ENCODE results near the gene ENAH. TPM values are rescaled to one million over a fixed set of nuclear protein-coding genes. Genes with fewer than 3 reads are reported as not detected.

ENAH gene
- total RNA-seq, 6 experiments from 2014 or later, result 9.0 to 33.2 (median 20.8) TPM

- WGBS (ENCODE audit: insufficient coverage, low coverage, low lambda C conversion rate, missing lambda C conversion rate), result 72% methylated on average over 20 of the region's 23 CpGs
- ATAC-seq, result no peak
- Histone ChIP-seq H3K4me1 (no peaks in the 10 kb centered on the region), H3K27ac (no peak overlapping the region), H3K36me3 (no peaks in the 10 kb centered on the region), H3K27me3 (no peaks in the 10 kb centered on the region), H3K9me3 (no peaks in the 10 kb centered on the region), H3K4me3 (no peak overlapping the region)
- TF ChIP-seq POLR2A (IDR thresholded peaks at IDR 0.05), result no peak
- TF ChIP-seq, protein P1, sequence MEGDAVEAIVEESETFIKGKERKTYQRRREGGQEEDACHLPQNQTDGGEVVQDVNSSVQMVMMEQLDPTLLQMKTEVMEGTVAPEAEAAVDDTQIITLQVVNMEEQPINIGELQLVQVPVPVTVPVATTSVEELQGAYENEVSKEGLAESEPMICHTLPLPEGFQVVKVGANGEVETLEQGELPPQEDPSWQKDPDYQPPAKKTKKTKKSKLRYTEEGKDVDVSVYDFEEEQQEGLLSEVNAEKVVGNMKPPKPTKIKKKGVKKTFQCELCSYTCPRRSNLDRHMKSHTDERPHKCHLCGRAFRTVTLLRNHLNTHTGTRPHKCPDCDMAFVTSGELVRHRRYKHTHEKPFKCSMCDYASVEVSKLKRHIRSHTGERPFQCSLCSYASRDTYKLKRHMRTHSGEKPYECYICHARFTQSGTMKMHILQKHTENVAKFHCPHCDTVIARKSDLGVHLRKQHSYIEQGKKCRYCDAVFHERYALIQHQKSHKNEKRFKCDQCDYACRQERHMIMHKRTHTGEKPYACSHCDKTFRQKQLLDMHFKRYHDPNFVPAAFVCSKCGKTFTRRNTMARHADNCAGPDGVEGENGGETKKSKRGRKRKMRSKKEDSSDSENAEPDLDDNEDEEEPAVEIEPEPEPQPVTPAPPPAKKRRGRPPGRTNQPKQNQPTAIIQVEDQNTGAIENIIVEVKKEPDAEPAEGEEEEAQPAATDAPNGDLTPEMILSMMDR (IDR thresholded peaks at IDR 0.05), result no peak
- intact Hi-C loops (cut with DNase I), result no loop called here
- no peak for DNase-seq
Observed at GRCh38 chr1:225483818-225484656, 168.9 kb downstream of the ENAH start.

- 62% methylated on average over 10 of the region's 10 CpGs for WGBS (ENCODE audit: insufficient coverage, low coverage, low lambda C conversion rate, missing lambda C conversion rate)
- Histone ChIP-seq H3K9me3 (no peaks in the 10 kb centered on the region), H3K4me1 (no peaks in the 10 kb centered on the region), H3K4me3 (no peak overlapping the region), H3K36me3 (no peaks in the 10 kb centered on the region), H3K27me3 (no peaks in the 10 kb centered on the region), H3K27ac (no peak overlapping the region)
- TF ChIP-seq POLR2A (IDR thresholded peaks at IDR 0.05), result no peak
- TF ChIP-seq, protein P1 (IDR thresholded peaks at IDR 0.05), result no peak
- DNase-seq (no peak), ATAC-seq (no peak)
- intact Hi-C loops (cut with DNase I), result no loop called here
Observed at GRCh38 chr1:225482421-225482950, 170.4 kb downstream of the ENAH start.

- H3K9me3 ChIP-seq, result no peaks in the 10 kb centered on the region
- ATAC-seq (no peak), DNase-seq (no peak)
- intact Hi-C loops (cut with DNase I), result no loop called here
- no peak overlapping the region for H3K27ac ChIP-seq
- H3K4me3 ChIP-seq, result no peak overlapping the region
- H3K36me3 ChIP-seq, result no peaks in the 10 kb centered on the region
- TF ChIP-seq, protein P1 (IDR thresholded peaks at IDR 0.05), result no peak
- H3K27me3 ChIP-seq, result no peaks in the 10 kb centered on the region
- no peaks in the 10 kb centered on the region for H3K4me1 ChIP-seq
- WGBS (ENCODE audit: insufficient coverage, low coverage, low lambda C conversion rate, missing lambda C conversion rate), result 37% methylated on average over 6 of the region's 6 CpGs
Observed at GRCh38 chr1:225481738-225482137, 171.2 kb downstream of the ENAH start.

DNA sequence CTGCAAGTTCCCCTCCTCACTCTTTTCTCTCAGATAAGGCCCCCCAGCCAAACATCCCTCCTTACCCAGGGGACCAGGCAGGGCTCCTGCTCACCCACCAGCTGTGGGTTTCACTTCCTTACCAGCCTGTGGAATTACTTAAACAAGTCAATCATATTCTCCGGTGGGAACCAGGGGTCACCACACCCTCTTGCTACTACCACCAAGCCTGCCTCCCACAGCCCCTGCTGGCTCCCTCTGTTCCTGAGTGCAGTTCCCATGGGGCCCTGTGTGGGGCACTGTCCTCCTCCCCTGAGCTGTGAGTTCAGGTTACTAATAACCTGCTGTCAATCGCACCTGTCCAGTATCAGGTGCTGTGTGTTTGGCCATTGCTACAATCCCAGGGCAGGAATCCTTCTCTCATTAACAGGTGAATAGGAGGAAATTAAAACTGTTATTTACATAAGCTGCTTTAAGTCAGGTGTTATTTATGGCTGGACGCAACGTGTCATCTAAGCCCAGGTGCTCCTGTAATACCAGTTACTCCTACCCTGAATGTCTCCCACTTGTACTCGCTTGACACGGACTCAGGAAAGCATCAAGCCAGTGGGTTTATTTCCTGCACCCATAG is 172.0 kb downstream of the ENAH start:
- no peaks in the 10 kb centered on the region for H3K36me3 ChIP-seq
- no peaks in the 10 kb centered on the region for H3K4me1 ChIP-seq
- intact Hi-C loops (cut with DNase I), result no loop called here
- 54% methylated on average over 3 of the region's 6 CpGs for WGBS (ENCODE audit: insufficient coverage, low coverage, low lambda C conversion rate, missing lambda C conversion rate)
- H3K9me3 ChIP-seq, result no peaks in the 10 kb centered on the region
- H3K27me3 ChIP-seq, result no peaks in the 10 kb centered on the region
- H3K27ac ChIP-seq, result no peak overlapping the region
- H3K4me3 ChIP-seq, result no peak overlapping the region
- TF ChIP-seq POLR2A (IDR thresholded peaks at IDR 0.05), result no peak
- TF ChIP-seq, protein P1 (IDR thresholded peaks at IDR 0.05), result peak; percentile 59 to 68 (median 64)
- DNase-seq (no peak), ATAC-seq (peak; percentile 70 to 86 (median 74))
